Neural progenitor cell (in vitro differentiated cells): ENCODE data around the gene SLC6A11. TPM values are rescaled to one million over a fixed set of nuclear protein-coding genes. Genes with fewer than 3 reads are reported as not detected.

Experiments used
- DNase-seq: peaks from one replicate; pipeline ENCODE4 v3.0.0-alpha.2; 2016; ENCODE audit warnings: low spot score
- H2AFZ ChIP-seq: fragments of 200-600 bp; sonication (generic); replicated peaks from 2 replicates; pipeline ENCODE4 v1.6.1; 2016; ENCODE audit warnings: antibody characterized with exemption
- H3F3A ChIP-seq: fragments of 200-600 bp; sonication (generic); 2 replicates; pipeline ENCODE4 v1.6.1; 2016; ENCODE audit warnings: antibody characterized with exemption, low read depth
- H3K27ac ChIP-seq: fragments of 200-600 bp; sonication (generic); 2 replicates; pipeline ENCODE4 v1.5.1; 2016; ENCODE audit warnings: mild to moderate bottlenecking
- H3K27me3 ChIP-seq: fragments of 200-600 bp; sonication (generic); 2 replicates; pipeline ENCODE4 v1.6.1; 2016; ENCODE audit warnings: mild to moderate bottlenecking, moderate library complexity
- H3K36me3 ChIP-seq: fragments of 200-600 bp; sonication (generic); 2 replicates; pipeline ENCODE4 v1.5.1; 2016
- H3K4me1 ChIP-seq: fragments of 200-600 bp; sonication (generic); 2 replicates; pipeline ENCODE4 v1.6.1; 2016; ENCODE audit warnings: mixed run types
- H3K4me2 ChIP-seq: fragments of 200-600 bp; sonication (generic); 2 replicates; pipeline ENCODE4 v1.6.1; 2016
- H3K4me3 ChIP-seq: fragments of 200-600 bp; sonication (generic); 2 replicates; pipeline ENCODE4 v1.5.1; 2016
- H3K79me2 ChIP-seq: fragments of 200-600 bp; sonication (generic); 2 replicates; pipeline ENCODE4 v1.6.1; 2016; ENCODE audit warnings: low read depth
- H3K9ac ChIP-seq: fragments of 200-600 bp; sonication (generic); 2 replicates; pipeline ENCODE4 v1.6.1; 2016
- H3K9me3 ChIP-seq: fragments of 200-600 bp; sonication (generic); 2 replicates; pipeline ENCODE4 v1.5.1; 2016; ENCODE audit warnings: low read depth
- H4K20me1 ChIP-seq: fragments of 200-600 bp; sonication (generic); 2 replicates; pipeline ENCODE4 v1.6.1; 2016; ENCODE audit warnings: low read depth
- H3K27ac Mint-ChIP-seq: 3 replicates; pipeline ENCODE4 v1.8.0; 2021; ENCODE audit warnings: mixed read lengths
- H3K27me3 Mint-ChIP-seq: 2 replicates; pipeline ENCODE4 v1.8.0; 2022; ENCODE audit warnings: low read depth, mild to moderate bottlenecking, inconsistent platforms, moderate library complexity, mixed read lengths; ENCODE audit not compliant: insufficient read depth
- H3K36me3 Mint-ChIP-seq: 3 replicates; pipeline ENCODE4 v1.8.0; 2021; ENCODE audit warnings: mixed read lengths
- H3K4me1 Mint-ChIP-seq: 3 replicates; pipeline ENCODE4 v1.8.0; 2021; ENCODE audit warnings: mixed read lengths
- H3K4me3 Mint-ChIP-seq: 3 replicates; pipeline ENCODE4 v1.8.0; 2021; ENCODE audit warnings: mild to moderate bottlenecking, moderate library complexity, mixed read lengths
- H3K9me3 Mint-ChIP-seq: 3 replicates; pipeline ENCODE4 v1.8.0; 2020; ENCODE audit warnings: mixed read lengths
- CTCF ChIP-seq: fragments of 200-600 bp; sonication (generic); IDR thresholded peaks from 2 replicates; pipeline ENCODE4 v1.5.1; 2017; ENCODE audit warnings: antibody characterized with exemption, mild to moderate bottlenecking
- EZH2 ChIP-seq: fragments of 200-600 bp; sonication (generic); IDR thresholded peaks from 2 replicates; pipeline ENCODE4 v1.6.1; 2017; ENCODE audit warnings: antibody characterized with exemption, mild to moderate bottlenecking, moderate library complexity
- EZH2phosphoT487 ChIP-seq: fragments of 200-600 bp; sonication (generic); IDR thresholded peaks from 2 replicates; pipeline ENCODE4 v1.6.1; 2017; ENCODE audit warnings: antibody characterized with exemption
- total RNA-seq: library from RNA; depleted of rRNA; stranded (reverse); fragments of >200 nt; gene quantifications from 2 replicates; pipeline ENCODE4 v1.2.3, GENCODE V29; 2015; ENCODE audit warnings: low replicate concordance

Gene SLC6A11
- total RNA-seq, 1 donor from 2014 or later: 0.86 TPM

GRCh38 chr3:10775828-10776227 lies 40.2 kb upstream of the SLC6A11 start:
- no peaks in the 10 kb centered on the region for H3F3A ChIP-seq
- no peaks in the 10 kb centered on the region for H3K79me2 ChIP-seq
- H2AFZ ChIP-seq: no peak overlapping the region
- Mint-ChIP-seq H3K9me3 (no peaks in the 10 kb centered on the region), H3K27ac (no peak overlapping the region), H3K36me3 (no peaks in the 10 kb centered on the region), H3K27me3 (peaks cover 18% of the 10 kb centered on the region), H3K4me3 (no peak overlapping the region), H3K4me1 (no peaks in the 10 kb centered on the region)
- H4K20me1 ChIP-seq: no peaks in the 10 kb centered on the region
- no peak overlapping the region for H3K4me3 ChIP-seq
- no peak overlapping the region for H3K27ac ChIP-seq
- H3K9ac ChIP-seq: no peak overlapping the region
- TF ChIP-seq EZH2: no peak
- TF ChIP-seq CTCF: no peak
- TF ChIP-seq EZH2phosphoT487: no peak
- peaks cover 23% of the 10 kb centered on the region for H3K27me3 ChIP-seq
- no peak overlapping the region for H3K4me2 ChIP-seq
- H3K4me1 ChIP-seq: no peaks in the 10 kb centered on the region
- no peaks in the 10 kb centered on the region for H3K9me3 ChIP-seq
- no peak for DNase-seq
- H3K36me3 ChIP-seq: no peaks in the 10 kb centered on the region

- no peaks in the 10 kb centered on the region for H3K4me1 Mint-ChIP-seq
- no peaks in the 10 kb centered on the region for H3K36me3 Mint-ChIP-seq
- Histone ChIP-seq H3K9ac (no peak overlapping the region), H3K9me3 (no peaks in the 10 kb centered on the region), H3F3A (no peaks in the 10 kb centered on the region), H2AFZ (no peak overlapping the region), H3K4me2 (no peak overlapping the region), H3K4me1 (no peaks in the 10 kb centered on the region), H3K79me2 (no peaks in the 10 kb centered on the region), H3K36me3 (no peaks in the 10 kb centered on the region), H3K4me3 (no peak overlapping the region), H4K20me1 (no peaks in the 10 kb centered on the region), H3K27ac (no peak overlapping the region), H3K27me3 (peaks cover 23% of the 10 kb centered on the region)
- H3K4me3 Mint-ChIP-seq: no peak overlapping the region
- no peak overlapping the region for H3K27ac Mint-ChIP-seq
- no peaks in the 10 kb centered on the region for H3K9me3 Mint-ChIP-seq
- H3K27me3 Mint-ChIP-seq: peaks cover 17% of the 10 kb centered on the region
- no peak for DNase-seq
- no peak for TF ChIP-seq CTCF
- no peak for TF ChIP-seq EZH2phosphoT487
- TF ChIP-seq EZH2: no peak
Measured at GRCh38 chr3:10777627-10778026, 38.4 kb upstream of the SLC6A11 start.

GRCh38 chr3:10778492-10779292 lies 37.3 kb upstream of the SLC6A11 start:
- Histone ChIP-seq H3K79me2 (no peaks in the 10 kb centered on the region), H3K36me3 (no peaks in the 10 kb centered on the region), H3K4me3 (no peak overlapping the region), H3F3A (no peaks in the 10 kb centered on the region), H3K27ac (no peak overlapping the region), H3K9ac (no peak overlapping the region), H3K9me3 (no peaks in the 10 kb centered on the region), H3K27me3 (peaks cover 25% of the 10 kb centered on the region), H3K4me2 (no peak overlapping the region), H3K4me1 (no peaks in the 10 kb centered on the region), H2AFZ (no peak overlapping the region), H4K20me1 (no peaks in the 10 kb centered on the region)
- H3K27ac Mint-ChIP-seq: no peak overlapping the region
- peaks cover 16% of the 10 kb centered on the region for H3K27me3 Mint-ChIP-seq
- no peak for TF ChIP-seq EZH2phosphoT487
- TF ChIP-seq CTCF: no peak
- TF ChIP-seq EZH2: no peak
- no peak for DNase-seq
- no peak overlapping the region for H3K4me3 Mint-ChIP-seq
- peaks cover under 1% of the 10 kb centered on the region for H3K4me1 Mint-ChIP-seq
- H3K36me3 Mint-ChIP-seq: no peaks in the 10 kb centered on the region
- H3K9me3 Mint-ChIP-seq: no peaks in the 10 kb centered on the region
